Loucy (cell line): ENCODE measurements around the gene KCNQ2.

ENCODE experiments used
- CTCF ChIP-seq: fragments of 200-600 bp; sonication (generic); conservative IDR thresholded peaks from 2 replicates; pipeline ENCODE4 v1.5.1; 2014; ENCODE audit warnings: mild to moderate bottlenecking, antibody characterized with exemption, low read length
- EZH2phosphoT487 ChIP-seq: fragments of 200-600 bp; IDR thresholded peaks from 2 replicates; pipeline ENCODE4 v1.6.1; 2018; ENCODE audit warnings: antibody characterized with exemption, mild to moderate bottlenecking, moderate library complexity, borderline replicate concordance

- no peak for TF ChIP-seq CTCF
- no peak for TF ChIP-seq EZH2phosphoT487
Measured at GRCh38 chr20:63416631-63417030, 55.8 kb downstream of the KCNQ2 start.
